Prostate gland (tissue), 2 donors: ENCODE data around the gene SLC6A6.

Experiments used
- CTCF ChIP-seq, 4 experiments: fragments of 200-600 bp in 2 of 4; fragments of 450-650 bp in 2 of 4; sonication (generic) in 2 of 4; IDR thresholded peaks; 1 replicate in 3 of 4; 2 replicates in 1 of 4; pipeline ENCODE4 v1.5.1; 2016 to 2019; ENCODE audit warnings: antibody characterized with exemption in 4 of 4, mild to moderate bottlenecking in 2 of 4, moderate library complexity in 2 of 4
- POLR2A ChIP-seq: fragments of 450-650 bp; IDR thresholded peaks from one replicate; pipeline ENCODE4 v1.6.1; 2016; ENCODE audit warnings: antibody characterized with exemption, mild to moderate bottlenecking
- POLR2AphosphoS5 ChIP-seq: sonication (generic); formaldehyde crosslinking; IDR thresholded peaks from one replicate; pipeline ENCODE4 v1.6.1; 2017; ENCODE audit warnings: antibody characterized with exemption

- TF ChIP-seq CTCF (IDR thresholded peaks at IDR 0.05) (no peak), POLR2A (no peak), POLR2AphosphoS5 (no peak)
These were observed 105.5 kb downstream of the SLC6A6 start for GRCh38 chr3:14507757-14508504.
